Measurements from ENCODE around the gene UBL4B.

The UBL4B gene

DNA sequence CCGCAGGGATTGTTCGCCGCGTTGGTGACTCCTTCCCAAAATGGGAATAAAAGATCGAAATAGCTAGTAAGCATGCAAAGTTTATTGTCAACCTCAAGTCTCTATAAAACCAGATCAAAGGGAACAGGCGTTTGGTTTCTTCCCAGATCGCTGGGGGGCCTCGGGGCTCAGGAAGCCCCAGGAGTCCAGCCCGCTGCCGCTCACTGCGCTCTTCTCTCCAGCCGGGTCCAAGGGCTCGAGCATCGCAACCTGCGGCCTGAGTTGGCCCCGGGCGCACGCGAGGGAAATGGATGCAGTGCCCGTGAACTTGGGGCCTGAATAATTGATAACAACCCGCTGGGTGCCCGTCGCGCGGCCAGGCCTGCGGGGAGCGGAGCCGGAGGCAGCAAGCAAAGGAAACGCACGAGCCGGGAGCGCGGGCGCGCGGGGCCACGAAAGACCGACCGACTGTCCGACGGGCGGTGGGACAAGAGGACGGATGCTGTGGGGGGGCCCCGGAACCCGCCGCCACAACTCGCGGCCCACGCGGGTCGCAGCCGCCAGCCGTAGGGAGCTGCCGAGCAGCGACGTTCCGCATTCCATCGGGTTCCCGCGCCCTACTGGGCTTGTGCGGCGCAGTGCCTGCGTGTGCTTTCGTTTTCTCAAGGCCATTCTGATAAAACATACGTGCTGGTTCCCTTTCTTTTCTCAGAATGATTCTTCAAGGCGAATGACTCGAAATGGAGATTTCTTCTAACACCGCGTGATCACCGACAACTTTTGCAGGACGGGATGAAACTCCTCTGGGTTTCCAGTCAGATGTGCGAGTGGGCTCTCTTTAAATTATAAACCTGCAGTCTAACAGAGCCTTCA, 27.8 kb upstream of the UBL4B start:
- DNase-seq (ENCODE audit: low spot score), result peak; percentile 79

DNA sequence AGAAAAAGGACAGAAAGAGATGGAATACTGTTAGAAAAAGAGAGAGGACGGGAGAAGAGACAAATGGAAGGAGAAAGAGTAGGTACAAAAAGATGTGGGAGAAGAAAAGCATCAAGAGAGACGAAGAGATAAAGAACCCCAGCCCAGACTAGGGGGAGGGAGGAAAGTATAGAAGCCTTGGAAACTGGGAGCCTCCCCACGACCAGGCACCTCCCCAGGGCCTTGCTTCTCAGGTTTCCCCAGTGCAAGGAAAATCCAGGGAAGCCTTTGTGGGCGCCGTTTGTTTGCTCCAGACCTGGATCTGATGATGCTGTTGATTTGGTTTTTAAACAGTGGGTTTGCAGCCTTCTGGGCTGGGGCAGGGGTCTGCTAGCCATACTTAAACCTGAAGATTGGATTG, 26.6 kb upstream of the UBL4B start:
- DNase-seq (ENCODE audit: low spot score), result no peak

DNA sequence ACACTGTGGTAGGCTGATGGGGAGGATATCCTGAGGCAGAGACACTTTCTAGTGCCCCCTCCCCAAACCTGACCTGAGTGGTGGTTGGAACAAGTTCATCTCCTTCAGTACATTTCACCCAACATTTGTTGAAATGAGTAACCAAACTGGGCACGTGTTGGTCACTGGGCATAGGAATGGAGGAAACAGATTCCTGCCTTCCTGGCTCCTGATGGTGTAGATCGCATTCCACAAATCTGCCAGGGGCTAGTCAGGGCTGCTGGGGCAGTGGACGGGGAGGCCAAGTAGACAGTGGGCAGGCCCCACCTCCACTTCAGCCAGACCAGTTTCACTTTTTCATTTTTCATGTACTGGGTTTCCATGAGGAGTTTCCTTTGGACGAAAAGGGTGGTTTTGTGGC, 25.3 kb upstream of the UBL4B start:
- no peak for DNase-seq (ENCODE audit: low spot score)

DNA sequence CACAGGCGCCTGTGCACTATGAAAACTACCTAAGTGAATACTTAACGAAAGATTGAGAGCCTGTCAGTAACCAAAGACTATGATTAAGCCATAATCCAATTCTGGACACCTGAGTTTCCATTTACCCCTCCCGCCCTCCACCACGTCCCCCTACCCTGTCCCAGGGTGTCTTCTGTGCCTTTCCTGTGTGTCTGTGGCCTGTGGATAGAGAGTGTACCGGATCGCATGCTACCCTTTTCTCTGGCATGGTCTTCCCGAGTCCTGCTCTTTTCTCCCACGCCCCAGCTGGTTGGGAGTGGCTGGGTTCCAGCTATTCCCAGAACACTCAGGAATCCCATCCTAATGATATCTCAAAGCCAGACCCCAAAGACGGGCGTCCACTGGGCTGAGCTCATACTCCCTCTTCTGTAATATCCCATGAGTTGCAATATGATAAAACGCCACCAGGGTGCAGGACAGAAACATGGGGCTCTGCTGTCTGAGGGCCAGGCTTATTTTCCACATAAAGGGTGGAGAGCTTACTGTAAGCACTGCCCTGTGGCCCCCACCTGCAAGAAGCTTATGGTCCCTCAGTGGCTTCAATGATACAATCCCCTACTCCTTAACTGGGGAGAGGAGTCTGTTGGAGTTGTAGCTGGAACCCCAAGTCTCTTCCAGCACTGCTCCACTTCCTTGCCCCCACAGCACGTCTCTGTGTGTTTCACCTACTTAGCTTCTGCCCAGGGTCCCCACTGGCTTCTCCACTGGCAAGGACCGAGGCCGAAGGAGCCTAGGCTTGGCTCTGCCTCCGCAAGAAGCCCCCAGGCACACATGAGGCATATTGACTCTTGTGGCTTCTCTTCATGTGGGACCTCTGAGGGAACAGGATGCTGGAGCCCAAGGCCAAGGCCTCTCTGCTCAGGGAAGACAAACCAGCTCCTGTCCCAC, 24.2 kb upstream of the UBL4B start:
- DNase-seq (ENCODE audit: low spot score), result peak; percentile 88

DNA sequence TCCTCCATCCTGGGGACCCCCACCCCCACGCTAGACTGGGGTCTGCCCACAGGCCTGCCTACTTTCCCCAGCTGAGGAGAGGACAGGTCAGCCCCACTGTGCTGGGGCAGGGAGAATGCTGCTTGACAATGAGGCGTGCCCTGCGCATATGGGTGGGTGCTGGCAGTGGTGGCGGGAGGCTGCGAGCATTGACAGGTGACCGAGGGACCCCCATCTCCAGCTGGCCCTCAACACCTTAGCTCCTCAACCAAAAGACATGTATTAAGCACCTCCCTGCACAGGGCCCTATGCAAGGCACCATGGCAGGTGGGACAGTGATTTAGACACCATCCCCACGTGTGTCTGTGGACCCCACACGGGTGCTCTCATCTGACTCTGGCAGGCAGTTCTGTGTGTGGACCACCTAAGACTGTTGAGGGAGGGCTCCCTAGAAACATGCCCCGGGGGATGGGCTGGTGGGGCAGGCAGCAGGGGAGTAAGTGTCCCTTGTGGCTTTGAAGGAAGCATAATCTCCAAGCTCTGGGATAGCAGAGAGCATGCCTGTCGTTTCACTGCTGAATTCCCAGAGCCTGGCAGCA, 23.4 kb upstream of the UBL4B start:
- DNase-seq (ENCODE audit: low spot score), result no peak

DNA sequence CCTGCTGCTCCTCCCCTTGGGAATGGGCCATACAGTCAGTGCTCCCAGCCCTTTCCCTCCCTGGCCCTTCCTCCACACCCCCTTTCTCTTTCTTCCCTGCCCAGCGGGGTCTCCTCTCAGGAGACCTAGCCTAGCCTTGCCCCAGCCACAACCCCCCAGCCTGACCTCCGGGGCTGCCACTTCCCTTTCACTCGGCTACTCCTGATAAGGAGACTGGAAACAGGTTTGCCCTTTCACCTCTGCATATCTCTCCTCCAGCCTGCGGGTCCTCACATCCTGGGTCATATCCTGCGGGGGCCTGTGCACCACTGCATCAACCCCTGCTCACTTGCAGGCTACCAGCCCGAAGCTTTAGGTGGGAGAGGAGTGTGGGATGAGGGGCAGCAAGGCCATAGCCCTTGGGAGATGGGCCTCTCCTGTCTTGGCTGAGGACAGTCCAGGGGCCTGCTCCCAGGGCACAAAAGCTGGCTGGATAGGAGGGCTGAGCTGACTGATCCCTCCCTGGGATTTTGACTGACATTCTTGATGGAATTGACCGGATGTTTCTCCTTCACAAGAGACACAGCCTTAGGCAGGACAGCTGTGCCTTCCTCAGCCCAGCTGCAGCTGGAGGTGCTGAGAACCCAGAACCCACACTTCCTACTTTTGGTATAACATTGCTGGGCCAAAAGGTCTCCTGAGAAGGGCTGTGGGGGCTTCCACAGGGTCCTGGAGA, 22.5 kb upstream of the UBL4B start:
- DNase-seq (ENCODE audit: low spot score), result no peak

DNA sequence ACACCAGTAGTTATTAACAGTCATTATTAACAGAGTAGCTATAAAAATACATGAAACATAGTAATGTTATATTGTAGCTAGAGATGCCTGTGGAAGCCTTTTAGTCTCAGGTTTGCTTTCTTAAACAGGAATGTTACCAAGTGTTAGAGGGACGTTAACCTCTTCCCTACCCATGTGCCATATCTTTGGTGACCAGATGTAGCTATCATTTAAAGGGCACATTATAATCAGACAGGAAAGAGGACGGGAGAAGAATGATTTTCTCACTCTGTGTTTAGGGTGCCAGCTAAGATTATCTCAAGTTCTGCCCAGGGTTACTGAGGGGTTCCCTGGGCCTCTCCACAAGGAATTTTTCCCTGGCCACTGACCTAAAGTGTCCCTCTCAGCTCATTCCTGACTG, 20.9 kb upstream of the UBL4B start:
- no peak for DNase-seq (ENCODE audit: low spot score)

DNA sequence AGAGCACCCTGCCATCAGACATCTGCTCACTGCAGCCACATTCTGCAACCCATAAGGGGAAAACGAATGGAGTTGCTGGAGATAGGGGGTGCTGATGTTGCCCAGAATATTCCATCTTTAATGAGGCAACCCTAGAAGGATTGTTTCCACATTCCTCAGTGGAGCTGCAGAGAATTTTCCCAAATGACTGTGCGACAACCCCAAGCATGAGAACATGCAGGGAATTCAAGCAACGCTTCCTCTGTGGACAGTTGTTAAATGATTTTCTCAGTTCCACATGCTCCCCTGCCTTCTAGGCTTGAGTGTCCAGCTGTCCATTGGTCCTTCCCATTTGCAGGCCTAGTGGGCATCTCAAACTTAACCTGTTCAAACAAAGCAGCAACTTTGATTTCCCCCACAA, 20.5 kb upstream of the UBL4B start:
- DNase-seq (ENCODE audit: low spot score), result no peak

DNA sequence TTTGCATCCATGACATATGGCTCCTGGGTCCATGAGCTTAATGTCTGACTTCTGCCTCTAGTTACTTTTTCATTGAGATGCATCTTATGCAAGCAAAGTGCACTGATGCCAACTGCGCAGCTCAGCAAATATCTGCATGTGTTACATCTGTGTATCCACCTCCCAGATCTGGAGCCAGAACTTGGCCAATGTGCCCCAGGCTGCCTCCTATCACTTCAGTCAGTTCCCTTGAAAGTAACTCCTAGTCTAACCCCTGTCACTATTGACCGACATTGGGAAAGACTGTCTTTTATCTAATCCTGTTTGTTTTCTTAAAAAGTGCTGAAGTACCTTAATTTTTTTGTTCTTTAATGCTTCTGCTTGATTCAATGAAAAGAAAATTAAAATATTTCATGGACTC, 19.3 kb upstream of the UBL4B start:
- DNase-seq (ENCODE audit: low spot score), result no peak

DNA sequence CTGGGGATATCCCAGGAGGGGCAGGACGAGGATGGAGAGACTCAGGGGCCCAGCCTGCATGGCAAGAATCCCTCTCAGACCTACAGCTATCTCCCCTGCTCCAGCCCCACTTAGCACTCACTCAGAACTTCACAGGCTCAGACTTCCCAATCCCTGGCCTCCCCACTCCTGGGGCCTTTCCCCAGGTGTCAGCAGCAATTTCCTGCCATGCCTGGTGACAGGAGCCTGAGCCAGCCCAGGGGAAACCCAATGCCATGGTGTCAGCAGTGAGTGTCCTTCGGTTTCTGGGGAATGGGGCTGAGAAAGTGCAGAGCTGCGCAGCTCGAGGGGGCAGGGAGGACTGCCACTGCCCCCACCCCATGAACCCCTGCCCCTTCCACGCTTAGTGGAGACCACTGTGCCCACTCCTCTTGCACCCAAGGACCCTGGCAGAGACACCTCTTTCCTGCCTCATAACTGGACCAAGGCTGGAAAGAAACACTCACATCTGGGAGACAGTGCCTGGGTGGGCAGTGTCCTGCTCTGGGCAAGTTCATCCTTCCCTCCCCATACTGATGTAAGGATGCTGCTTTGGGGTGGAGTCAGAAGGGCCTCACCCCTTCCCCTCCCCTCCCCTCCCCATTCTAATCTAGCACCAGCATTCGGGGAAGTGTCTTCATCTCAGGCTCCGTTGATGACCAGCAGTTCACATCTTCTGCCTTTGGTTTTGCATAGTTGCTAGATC, 17.1 kb upstream of the UBL4B start:
- no peak for DNase-seq (ENCODE audit: low spot score)

DNA sequence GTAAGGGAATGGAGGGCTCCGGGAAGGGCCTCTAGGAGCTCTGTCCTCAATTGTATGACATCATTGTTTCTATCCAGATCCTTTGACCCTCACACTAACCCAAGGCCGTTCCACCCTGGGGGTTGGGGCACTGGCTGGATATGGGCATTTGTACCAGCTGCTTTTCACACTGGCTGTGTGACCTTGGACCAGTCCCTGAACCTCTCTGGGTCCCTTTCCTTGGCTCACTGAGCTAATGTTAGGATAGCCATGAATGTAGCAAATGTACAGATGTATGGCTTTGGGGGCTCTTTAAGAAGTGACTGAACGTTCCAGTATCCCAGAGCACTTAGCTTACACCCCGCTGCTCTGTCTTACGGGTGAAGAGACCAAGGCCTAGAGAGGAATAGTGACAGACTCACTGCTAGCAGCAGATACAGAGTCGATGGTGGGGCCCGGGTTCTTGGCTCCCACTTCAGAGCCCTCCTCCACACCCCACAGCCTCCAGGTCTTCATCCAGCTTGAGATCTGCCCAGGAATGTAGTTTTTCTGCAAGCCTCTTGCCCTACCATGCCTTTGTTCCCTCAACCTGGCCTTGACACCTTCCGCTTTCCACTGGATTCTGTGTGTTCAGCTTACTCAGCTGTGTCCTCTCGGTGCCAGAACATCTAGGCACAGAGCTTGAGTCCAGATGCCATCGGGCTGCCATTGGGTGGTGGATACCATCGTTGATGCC, 14.6 kb upstream of the UBL4B start:
- DNase-seq (ENCODE audit: low spot score), result no peak

DNA sequence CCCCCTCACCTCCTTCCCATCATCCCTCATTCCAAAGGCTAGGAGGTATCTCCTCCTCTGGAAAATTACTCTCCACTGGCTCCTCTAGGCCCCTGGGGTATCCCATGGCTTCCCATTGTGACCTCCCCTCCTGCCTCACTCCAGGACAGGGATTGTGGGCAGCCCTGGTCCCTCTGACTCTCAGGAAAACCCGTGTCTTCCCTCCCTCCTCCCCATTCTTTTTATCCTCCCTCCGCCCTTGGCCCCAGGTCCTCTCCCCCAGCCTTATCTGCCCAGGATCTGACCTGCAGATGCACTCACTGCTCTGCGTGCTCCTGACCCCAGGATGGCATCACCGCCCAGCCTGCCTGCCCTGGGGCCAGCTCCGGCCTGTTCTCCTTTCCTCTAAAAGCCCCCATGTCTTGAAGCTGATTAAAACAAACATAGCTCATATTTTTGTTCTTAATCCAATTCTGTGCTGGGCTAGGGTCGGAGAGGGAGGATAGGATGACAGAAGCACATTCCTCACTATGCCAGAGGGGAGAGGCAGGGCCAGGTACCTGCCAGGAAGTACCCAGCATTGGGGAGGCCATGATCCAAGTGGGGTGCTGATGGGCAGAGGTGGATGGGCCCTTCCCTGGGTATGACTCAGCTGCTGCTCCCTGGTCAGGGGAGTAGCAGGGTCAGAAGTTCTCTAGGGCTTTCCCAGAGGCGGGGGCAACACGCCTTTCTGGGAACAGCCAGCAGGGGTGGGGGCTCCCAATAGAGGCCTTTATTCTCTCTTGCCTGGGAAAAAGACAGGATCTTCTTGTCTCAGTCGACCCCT, 13.8 kb upstream of the UBL4B start:
- no peak for DNase-seq (ENCODE audit: low spot score)

DNA sequence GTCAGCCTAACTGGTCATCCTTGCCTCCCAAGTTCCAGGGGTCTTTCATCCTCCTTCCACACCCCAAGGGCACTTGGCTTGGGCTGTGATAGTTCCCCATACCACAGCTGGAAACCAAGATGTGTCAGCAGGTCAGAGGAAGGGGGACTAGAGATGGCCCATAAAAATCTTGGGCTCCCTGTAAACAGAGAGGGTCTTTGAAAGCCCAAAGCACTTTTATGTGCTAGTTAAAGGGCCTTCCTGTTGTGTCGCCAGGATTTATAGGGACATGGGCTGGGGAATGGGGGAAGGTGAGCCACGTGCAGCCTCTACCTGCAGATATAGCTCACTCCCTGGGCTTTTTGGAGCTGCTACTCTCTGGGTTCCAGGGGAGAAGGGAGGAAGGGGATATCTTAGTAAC, 11.9 kb upstream of the UBL4B start:
- DNase-seq (ENCODE audit: low spot score), result no peak

DNA sequence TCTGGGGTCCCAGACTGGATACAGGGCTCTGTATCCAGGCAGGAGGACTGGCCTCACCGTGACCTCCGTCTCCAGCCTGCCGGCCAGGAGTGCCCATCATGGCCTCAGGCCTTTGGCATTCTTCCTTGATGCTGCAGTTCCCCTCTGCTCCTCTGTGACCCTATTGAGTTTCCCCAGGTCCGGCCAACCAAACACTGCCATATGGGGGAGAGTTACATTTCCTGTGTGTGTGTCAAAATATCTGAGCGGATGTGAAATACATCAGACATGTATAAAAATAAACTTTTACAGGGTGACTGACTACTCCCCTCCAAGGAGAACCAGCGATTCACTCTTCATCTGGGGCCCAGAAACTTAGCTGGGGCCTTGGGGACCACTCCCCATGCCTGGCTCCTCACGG, 10.2 kb upstream of the UBL4B start:
- DNase-seq (ENCODE audit: low spot score), result no peak

DNA sequence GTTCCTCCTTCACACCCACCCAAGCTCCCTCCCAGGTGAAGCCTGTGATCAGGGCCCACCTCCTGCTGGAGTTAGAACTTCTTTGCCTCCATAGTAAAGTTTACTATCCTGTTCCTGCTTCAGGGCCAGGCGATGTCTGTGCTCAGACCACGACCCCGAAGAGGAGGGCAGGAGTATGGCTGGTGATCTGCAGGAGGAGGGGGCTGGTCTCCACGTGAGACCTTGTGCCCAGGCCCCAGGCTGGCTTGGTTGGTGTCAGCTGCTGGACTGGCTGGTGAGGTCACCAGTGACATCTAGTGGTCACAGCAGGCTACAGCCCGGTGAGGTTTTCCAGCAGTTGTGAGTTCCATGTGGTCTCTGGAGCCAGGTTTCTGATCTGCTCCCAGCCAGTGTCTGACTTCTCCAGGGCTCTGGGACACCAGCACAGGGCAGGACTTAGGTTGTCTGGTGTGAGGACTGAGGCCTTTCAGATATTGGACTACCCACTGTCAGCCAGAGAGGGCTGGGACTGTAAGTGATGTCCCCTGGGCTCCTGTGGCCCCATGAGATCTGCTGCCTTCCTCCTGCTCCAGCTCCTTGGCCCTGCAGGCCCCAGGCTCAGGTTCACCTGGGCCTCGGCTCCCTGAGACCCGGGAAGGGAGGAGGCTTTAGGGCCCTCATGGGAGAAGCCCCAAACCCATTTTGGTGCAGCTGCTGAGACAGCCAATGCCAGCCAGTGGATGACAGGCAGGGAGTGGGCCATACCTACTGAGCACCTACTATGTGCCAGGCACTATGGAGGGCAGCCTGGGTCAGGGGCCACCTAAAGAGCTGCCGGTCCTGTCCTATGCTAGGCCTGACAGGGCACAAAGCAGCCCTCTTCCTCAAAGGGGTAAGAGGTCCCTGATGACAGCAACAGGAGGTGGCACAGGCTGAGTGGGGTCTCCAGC, 6.0 kb upstream of the UBL4B start:
- peak; percentile 91 for DNase-seq (ENCODE audit: low spot score)

DNA sequence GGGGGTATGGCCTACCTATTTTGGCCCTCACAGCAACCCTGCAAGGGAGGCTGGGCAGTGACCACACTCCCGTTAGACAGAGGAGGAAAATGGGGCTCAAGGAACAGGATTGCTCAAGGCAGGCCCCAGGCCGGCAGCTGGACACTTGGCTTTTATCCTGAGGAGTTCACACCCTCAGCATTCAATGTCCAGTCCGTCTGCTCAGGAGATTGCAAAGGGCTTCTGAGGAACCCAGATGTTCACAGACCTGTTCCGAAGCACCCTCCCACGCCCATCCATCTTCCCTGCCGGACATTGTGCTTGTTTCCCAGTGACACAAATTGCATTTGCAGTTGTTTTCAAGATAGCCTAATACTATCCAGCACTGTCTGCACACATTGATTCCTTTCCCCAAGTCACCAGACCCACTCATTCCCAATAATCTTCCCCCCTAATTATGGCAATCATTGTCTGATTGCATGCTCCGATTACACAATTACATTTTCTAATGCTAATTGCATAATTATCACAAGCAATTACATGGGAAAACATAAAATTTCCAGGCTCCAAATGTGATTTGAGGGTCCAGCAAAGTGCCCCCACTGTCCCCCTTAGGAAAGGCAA, 4.3 kb upstream of the UBL4B start:
- DNase-seq (ENCODE audit: low spot score), result no peak

DNA sequence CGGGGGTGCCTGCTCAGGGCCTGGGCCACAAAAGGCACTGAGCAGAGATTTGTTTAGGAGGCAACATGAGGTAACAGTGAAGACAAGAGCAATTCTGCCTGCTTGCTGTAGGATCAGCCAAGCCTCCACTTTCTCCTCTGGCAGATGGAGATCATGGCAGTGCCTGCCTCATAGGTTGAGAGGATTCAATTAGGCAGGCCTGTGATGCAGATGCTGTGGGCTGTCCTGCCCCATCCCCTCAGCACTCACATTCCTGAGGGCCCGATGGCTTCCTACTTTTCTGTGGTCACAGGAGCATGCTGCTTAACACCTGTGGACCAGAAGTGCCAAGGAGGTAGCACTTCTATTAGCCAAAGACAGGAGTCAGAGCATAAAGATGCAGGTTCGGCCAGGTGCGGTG, 1.2 kb upstream of the UBL4B start:
- DNase-seq (ENCODE audit: low spot score), result no peak

DNA sequence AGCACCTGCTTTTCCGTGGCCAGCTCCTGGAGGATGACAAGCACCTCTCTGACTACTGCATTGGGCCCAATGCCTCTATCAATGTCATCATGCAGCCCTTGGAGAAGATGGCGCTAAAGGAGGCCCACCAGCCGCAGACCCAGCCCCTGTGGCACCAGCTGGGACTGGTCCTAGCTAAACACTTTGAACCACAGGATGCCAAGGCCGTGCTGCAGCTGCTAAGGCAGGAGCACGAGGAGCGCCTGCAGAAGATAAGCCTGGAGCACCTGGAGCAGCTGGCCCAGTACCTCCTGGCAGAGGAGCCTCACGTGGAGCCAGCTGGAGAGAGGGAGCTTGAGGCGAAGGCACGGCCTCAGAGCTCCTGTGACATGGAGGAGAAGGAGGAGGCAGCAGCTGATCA, 413 bp downstream of the UBL4B start:
- DNase-seq (ENCODE audit: low spot score), result no peak

DNA sequence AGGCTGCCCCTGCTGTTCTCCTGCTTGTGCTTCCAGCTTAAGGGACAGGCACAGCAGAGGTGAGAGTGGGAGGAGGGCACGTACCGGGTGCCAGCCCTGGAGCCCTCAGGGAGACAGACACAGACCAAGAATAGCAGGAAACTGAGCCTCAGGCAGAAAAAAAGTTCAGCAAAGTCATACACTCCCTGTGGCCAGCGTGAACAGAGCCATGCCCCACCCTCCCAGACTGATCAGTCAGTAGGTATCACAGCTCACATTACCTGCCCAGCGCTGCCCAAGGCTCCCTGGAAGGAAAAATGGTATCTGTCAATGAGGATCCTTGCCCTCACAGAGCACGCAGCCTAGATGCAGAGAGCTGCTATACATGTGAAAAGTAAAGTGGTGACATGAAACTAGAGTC, 1.3 kb downstream of the UBL4B start:
- DNase-seq (ENCODE audit: low spot score), result no peak

Measured in GM03348 (cell line).